Right lobe of liver (tissue), 6 donors: ENCODE measurements around the gene PDPK1. TPM values are rescaled to one million over a fixed set of nuclear protein-coding genes. Genes with fewer than 3 reads are reported as not detected.
"Not testable (repeated sequence)": the region's sequence is repeated elsewhere in the genome, so short reads cannot be mapped to it uniquely, and the experiment has no call there.

ENCODE experiments used
- ATAC-seq, 4 donors: fragments of 200-7000 bp; cut with Tn5 transposase; one replicate each; pipeline ENCODE4 v1.9.1; 2020; ENCODE audit warnings: mild to moderate bottlenecking in 4 of 4, moderate library complexity in 4 of 4
- DNase-seq, 3 donors: peaks; one replicate each; pipeline ENCODE4 v3.0.0-alpha.2; 2020
- H3K27ac ChIP-seq, 3 donors: fragments of 200-600 bp; one replicate each; pipeline ENCODE4 v1.8.0; 2022
- H3K27me3 ChIP-seq, 2 donors: fragments of 200-600 bp; one replicate each; pipeline ENCODE4 v1.8.0; 2022
- H3K36me3 ChIP-seq, 4 donors: fragments of 200-600 bp; sonication (generic) in 1 of 4; one replicate each; pipeline versions ENCODE4 v1.5.1 to v1.8.0; 2017 to 2022; ENCODE audit warnings: control low read depth in 1 of 4
- H3K4me1 ChIP-seq, 4 donors: fragments of 200-600 bp; sonication (generic) in 1 of 4; one replicate each; pipeline versions ENCODE4 v1.5.1 to v1.8.0; 2017 to 2022; ENCODE audit warnings: control low read depth in 1 of 4
- H3K4me3 ChIP-seq, 3 donors: fragments of 200-600 bp; one replicate each; pipeline ENCODE4 v1.8.0; 2022
- H3K9me3 ChIP-seq, 4 donors: fragments of 200-600 bp; sonication (generic) in 1 of 4; one replicate each; pipeline versions ENCODE4 v1.5.1 to v1.8.0; 2017 to 2022; ENCODE audit warnings: control low read depth in 1 of 4
- CTCF ChIP-seq, 4 donors: fragments of 200-600 bp in 3 of 4; fragments of 450-650 bp in 1 of 4; IDR thresholded peaks; one replicate each; pipeline versions ENCODE4 v1.5.1 to v1.8.0; 2016 to 2022; ENCODE audit warnings: antibody characterized with exemption in 4 of 4, mild to moderate bottlenecking in 2 of 4
- POLR2A ChIP-seq: fragments of 450-650 bp; IDR thresholded peaks from one replicate; pipeline ENCODE4 v1.6.1; 2017; ENCODE audit warnings: antibody characterized with exemption, mild to moderate bottlenecking
- WGBS: methylation state at CpG from one replicate; pipeline ENCODE4 v1.1.6; 2018; ENCODE audit warnings: low coverage, low lambda C conversion rate; ENCODE audit not compliant: insufficient coverage; ENCODE audit errors: missing lambda C conversion rate; 5-methylcytosine and 5-hydroxymethylcytosine counted together
- intact Hi-C, 2 donors: fragments of 100-400 bp; cut with DNase I; formaldehyde crosslinking; loops; one replicate each; pipeline versions ENCODE4 v1.11.2 to v1.14.1; 2022
- total RNA-seq, 6 experiments: library from RNA; depleted of rRNA in 2 of 6; stranded (reverse); fragments of >200 nt in 2 of 6; fragmentation: NEBNext Ultra II Directional in 3 of 6; extraction: Animal tissue kit (Norgen Biotek cat#: 25700) in 3 of 6; gene quantifications; one replicate each; pipeline versions ENCODE4 v1.1.0 to v1.2.4, GENCODE V29; 2016 to 2023
- donor health status: DM: no; HTN: yes; CAD: no.
- donor health status: DM: no; HTN: no; CAD: no.
- donor health status: DM: no; HTN: no; CAD: no.
- donor health status: DM: no; HTN: yes; CAD: no.
- donor health status: DM: no; HTN: yes; CAD: no.

The PDPK1 gene
- total RNA-seq, 6 experiments from 2014 or later: 20.7 to 28.3 (median 24.5) TPM

DNA sequence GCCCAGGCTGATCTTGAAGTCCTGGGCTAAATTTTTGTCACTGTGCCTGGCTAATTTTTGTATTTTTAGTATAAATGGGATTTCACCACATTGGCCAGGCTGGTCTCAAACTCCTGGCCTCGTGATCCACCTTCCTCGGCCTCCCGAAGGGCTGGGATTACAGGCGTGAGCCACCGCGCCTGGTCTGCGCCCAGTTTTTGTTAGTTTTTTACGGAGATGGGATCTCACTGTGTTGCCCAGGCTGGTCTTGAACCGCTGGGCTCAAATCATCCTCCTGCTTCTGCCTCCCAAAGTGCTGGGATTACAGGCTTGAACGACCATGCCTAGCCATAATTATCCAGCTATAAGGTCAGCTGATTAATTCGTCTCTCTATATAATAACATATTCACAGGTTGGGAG, 3.9 kb upstream of the PDPK1 start:
- WGBS: 88% methylated on average over 6 of the region's 11 CpGs
- Histone ChIP-seq H3K27ac (no peak overlapping the region), H3K9me3 (no peaks in the 10 kb centered on the region), H3K4me1 (peaks cover 0 to 18% (median 2%) of the 10 kb centered on the region in 4 donors), H3K36me3 (peaks cover 0 to 3% (median 0%) of the 10 kb centered on the region in 4 donors), H3K27me3 (no peaks in the 10 kb centered on the region), H3K4me3 (no peak overlapping the region)
- DNase-seq: no peak
- intact Hi-C loops: no loop called here
- TF ChIP-seq POLR2A: no peak
- no peak for ATAC-seq

- H3K36me3 ChIP-seq, H3K4me3 ChIP-seq, DNase-seq, H3K27me3 ChIP-seq, H3K27ac ChIP-seq, intact Hi-C loops, ATAC-seq, H3K9me3 ChIP-seq: not testable (repeated sequence)
- peaks cover 0 to 22% (median 4%) of the 10 kb centered on the region in 4 donors for H3K4me1 ChIP-seq
- 81% methylated on average over 5 of the region's 5 CpGs for WGBS
Observed at GRCh38 chr16:2534335-2534734, 3.5 kb upstream of the PDPK1 start.

DNA sequence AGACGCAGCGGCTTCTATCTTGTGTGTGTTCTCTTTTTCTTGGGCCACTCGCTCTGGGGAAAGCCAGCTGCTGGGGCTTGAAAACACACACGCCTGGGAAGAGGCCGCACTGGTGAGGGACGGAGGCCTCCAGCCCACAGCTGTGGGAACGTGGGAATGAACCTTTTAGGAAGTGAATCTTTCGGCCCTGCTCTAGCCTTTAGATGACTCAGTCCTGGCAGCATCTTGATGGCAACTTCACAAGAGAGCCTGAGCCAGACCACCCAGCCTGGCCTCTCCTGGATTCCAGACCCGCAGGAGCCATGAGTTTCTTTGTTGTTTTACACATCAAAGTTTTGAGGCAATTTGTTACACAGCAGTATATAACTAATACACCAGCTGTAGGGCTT, 2.2 kb upstream of the PDPK1 start:
- TF ChIP-seq POLR2A: no peak
- no peak for TF ChIP-seq CTCF (IDR thresholded peaks at IDR 0.05)
- Histone ChIP-seq H3K36me3 (no peaks in the 10 kb centered on the region), H3K9me3 (no peaks in the 10 kb centered on the region), H3K27ac (peak overlapping the region in 1 of 3 donors; percentile 28), H3K4me1 (peaks cover 0 to 28% (median 11%) of the 10 kb centered on the region in 4 donors), H3K27me3 (no peaks in the 10 kb centered on the region), H3K4me3 (no peak overlapping the region)
- ATAC-seq: no peak
- peak; percentile 19 to 47 (median 42) for DNase-seq
- WGBS: 76% methylated on average over 6 of the region's 9 CpGs
- intact Hi-C loops: no loop called here

DNA sequence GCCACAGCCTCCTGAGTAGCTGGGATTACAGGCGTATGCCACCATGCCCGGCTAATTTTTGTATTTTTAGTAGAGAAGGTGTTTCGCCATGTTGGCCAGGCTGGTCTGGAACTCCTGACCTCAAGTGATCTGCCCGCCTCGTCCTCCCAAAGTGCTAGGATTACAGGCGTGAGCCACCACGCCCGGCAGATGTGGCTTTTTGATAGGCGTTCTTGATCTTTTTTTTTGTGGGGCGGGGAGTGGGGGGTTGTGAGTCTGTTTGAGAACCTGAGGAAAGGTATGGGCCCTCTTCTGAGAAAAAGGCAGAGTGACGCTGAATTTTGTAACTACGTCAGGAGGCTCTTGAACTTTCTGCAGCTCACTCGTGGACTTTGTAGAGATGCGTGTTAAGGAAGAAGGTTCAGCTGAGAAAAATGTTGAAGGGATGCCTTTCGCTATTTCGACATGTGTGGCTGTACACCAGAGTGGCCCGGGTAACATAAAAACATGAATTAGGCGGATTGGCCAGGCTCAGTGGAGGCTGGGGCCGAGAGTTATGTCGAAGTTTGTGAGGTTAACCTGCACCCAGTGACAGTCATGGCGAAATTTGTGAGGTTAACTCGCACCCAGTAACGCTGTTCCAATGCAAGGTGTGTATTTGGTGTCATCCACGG, 1.5 kb downstream of the PDPK1 start:
- intact Hi-C loops, ATAC-seq, H3K27ac ChIP-seq, H3K27me3 ChIP-seq, H3K9me3 ChIP-seq, H3K36me3 ChIP-seq: not testable (repeated sequence)
- DNase-seq: peak in 1 of 3 donors; percentile 13
- Histone ChIP-seq H3K4me3 (peak overlapping the region in 2 of 3 donors; percentile 43 to 69), H3K4me1 (peaks cover 0 to 32% (median 17%) of the 10 kb centered on the region in 4 donors)
- 44% methylated on average over 20 of the region's 24 CpGs for WGBS

- peak in 1 of 4 donors; percentile 3 for ATAC-seq
- WGBS: 20% methylated on average over 11 of the region's 14 CpGs
- peaks cover 0 to 32% (median 17%) of the 10 kb centered on the region in 4 donors for H3K4me1 ChIP-seq
- H3K27ac ChIP-seq, H3K36me3 ChIP-seq, intact Hi-C loops, H3K9me3 ChIP-seq, H3K4me3 ChIP-seq, H3K27me3 ChIP-seq: not testable (repeated sequence)
- TF ChIP-seq CTCF (IDR thresholded peaks at IDR 0.05): peak; percentile 19 to 53 (median 47)
- DNase-seq: peak; percentile 50 to 55 (median 52)
Observed at GRCh38 chr16:2539845-2540458, 2.1 kb downstream of the PDPK1 start.

DNA sequence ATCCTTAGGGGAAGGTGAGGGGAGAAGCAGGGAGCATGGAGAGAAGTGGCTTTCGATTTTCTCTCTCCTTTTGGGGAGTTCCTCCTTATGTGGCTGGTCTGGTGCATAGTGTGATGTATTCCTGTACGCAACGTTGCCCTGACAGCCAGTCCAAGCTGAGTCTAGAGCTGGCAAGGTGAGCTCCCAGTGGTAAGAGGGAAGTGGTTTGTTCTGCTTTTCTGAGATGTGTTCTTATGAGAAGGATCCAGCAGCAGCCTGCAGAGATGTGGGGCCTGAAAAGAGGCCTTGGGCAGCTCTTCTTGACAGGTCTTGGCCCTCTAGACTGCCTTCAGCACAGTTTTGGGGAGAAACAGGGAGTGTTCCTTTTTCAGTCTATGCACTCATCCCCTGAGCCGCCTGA, 3.1 kb downstream of the PDPK1 start:
- H3K4me3 ChIP-seq, H3K9me3 ChIP-seq, H3K27me3 ChIP-seq, intact Hi-C loops, DNase-seq, H3K36me3 ChIP-seq, ATAC-seq: not testable (repeated sequence)
- 33% methylated on average over 1 of the region's 4 CpGs for WGBS
- peaks cover 0 to 35% (median 17%) of the 10 kb centered on the region in 4 donors for H3K4me1 ChIP-seq
- H3K27ac ChIP-seq: peak overlapping the region in 1 of 3 donors; percentile 24

- H3K27me3 ChIP-seq, H3K4me3 ChIP-seq, H3K36me3 ChIP-seq, intact Hi-C loops, H3K9me3 ChIP-seq: not testable (repeated sequence)
- Histone ChIP-seq H3K27ac (peak overlapping the region in 1 of 3 donors; percentile 24), H3K4me1 (peaks cover 0 to 40% (median 20%) of the 10 kb centered on the region in 4 donors)
- DNase-seq: peak; percentile 67 to 85 (median 81)
- peak; percentile 68 to 77 (median 72) for ATAC-seq
- 0% methylated on average over 1 of the region's 6 CpGs for WGBS
Observed at GRCh38 chr16:2541409-2541808, 3.6 kb downstream of the PDPK1 start.

DNA sequence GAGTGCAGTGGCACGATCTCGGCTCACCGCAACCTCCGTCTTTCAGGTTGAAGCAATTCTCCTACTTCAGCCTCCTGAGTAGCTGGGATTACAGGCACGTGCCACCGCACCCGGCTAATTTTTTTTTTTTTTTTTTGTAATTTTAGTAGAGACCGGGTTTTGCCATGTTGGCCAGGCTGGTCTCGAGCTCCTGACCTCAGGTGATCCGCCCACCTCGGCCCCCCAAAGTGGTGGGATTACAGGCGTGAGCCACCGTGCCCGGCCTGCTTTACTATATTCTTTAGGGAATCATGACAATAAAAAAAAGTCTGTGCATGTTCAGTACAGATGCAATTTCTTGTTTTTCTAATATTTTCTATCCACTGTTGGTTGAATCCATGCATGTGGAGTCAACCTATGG, 6.0 kb downstream of the PDPK1 start:
- ATAC-seq, H3K36me3 ChIP-seq, H3K27me3 ChIP-seq, H3K9me3 ChIP-seq, H3K4me3 ChIP-seq, intact Hi-C loops, H3K27ac ChIP-seq: not testable (repeated sequence)
- WGBS: 91% methylated on average over 12 of the region's 14 CpGs
- DNase-seq: peak in 1 of 3 donors; percentile 10
- peaks cover 0 to 38% (median 19%) of the 10 kb centered on the region in 4 donors for H3K4me1 ChIP-seq

- H3K4me1 ChIP-seq: peaks cover 0 to 10% (median 4%) of the 10 kb centered on the region in 4 donors
- H3K4me3 ChIP-seq, DNase-seq, H3K27ac ChIP-seq, H3K9me3 ChIP-seq, H3K27me3 ChIP-seq, H3K36me3 ChIP-seq, intact Hi-C loops: not testable (repeated sequence)
- peak; percentile 13 to 35 (median 18) for ATAC-seq
- WGBS: 67% methylated on average over 1 of the region's 14 CpGs
Observed at GRCh38 chr16:2550283-2550878, 12.6 kb downstream of the PDPK1 start.
